GM12874 (cell line): ENCODE data around the gene SORCS1.

Experiments used
- TF ChIP-seq, protein P1 (sequence below): IDR thresholded peaks from 2 replicates; pipeline ENCODE4 v1.5.1; 2011; ENCODE audit warnings: low read depth, mild to moderate bottlenecking, control low read depth, low read length, moderate library complexity; ENCODE audit not compliant: insufficient read depth

SORCS1 gene

GRCh38 chr10:107051769-107052168 is 112.7 kb downstream of the SORCS1 start:
- TF ChIP-seq, protein P1, sequence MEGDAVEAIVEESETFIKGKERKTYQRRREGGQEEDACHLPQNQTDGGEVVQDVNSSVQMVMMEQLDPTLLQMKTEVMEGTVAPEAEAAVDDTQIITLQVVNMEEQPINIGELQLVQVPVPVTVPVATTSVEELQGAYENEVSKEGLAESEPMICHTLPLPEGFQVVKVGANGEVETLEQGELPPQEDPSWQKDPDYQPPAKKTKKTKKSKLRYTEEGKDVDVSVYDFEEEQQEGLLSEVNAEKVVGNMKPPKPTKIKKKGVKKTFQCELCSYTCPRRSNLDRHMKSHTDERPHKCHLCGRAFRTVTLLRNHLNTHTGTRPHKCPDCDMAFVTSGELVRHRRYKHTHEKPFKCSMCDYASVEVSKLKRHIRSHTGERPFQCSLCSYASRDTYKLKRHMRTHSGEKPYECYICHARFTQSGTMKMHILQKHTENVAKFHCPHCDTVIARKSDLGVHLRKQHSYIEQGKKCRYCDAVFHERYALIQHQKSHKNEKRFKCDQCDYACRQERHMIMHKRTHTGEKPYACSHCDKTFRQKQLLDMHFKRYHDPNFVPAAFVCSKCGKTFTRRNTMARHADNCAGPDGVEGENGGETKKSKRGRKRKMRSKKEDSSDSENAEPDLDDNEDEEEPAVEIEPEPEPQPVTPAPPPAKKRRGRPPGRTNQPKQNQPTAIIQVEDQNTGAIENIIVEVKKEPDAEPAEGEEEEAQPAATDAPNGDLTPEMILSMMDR, result no peak

DNA sequence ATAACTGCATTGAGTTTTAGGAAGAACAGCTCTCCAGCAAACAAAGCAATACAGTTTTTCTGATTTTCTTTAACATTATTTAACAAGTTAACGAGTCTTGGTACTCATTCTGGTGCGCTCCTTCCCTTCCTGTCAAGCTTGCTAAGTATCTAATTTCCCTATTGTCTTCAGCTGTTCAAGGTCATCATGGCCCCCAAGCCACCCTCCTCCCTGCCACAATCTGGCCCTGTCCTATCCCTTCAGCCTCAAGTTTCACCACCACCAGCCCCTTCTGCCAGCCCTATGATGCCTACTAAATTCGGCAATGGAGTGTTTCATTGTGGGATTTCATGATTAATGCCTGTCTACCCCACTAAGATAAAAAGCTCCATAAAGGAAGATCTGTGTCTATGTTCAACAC is 121.0 kb downstream of the SORCS1 start:
- TF ChIP-seq, protein P1, result no peak

DNA sequence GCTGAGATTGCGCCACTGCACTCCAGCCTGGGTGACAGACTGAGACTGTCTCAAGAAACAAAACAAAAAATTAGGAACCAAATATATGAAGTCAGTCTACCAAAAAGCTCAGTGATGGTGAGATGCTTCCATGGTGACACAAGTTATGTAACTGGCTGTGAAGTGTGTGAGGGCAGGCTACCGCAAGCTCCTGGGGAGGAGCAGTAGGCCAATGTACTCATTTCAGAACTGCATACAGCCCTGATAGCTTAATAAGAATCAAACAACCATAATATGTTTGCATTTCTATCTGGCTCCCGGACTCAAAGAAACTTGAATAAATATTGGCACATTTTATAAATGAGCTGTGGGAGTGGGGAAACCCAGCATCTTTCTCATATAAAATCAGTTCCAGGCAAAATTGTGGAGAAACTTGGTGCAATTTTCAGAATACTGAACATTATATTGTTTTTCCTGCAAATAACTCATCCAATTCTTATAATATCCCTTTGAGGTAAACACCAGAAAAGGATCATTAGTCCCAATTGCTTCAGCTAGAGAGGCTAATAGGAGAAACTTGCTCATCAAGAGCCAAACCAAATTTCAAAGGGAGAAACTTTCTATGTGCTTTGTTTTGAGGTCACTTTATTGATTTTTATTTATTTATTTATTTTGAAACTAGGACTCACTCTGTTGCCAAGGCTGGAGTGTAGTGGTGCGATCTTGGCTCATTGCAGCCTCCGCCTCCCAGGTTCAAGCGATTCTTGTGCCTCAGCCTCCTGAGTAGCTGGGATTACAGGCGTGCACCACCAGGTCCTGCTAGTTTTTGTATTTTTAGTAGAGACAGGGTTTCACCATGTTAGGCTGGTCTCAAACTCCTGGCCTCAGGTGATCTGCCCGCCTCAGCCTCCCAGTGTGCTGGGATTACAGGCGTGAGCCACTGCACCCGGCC is 127.0 kb downstream of the SORCS1 start:
- TF ChIP-seq, protein P1, result no peak

GRCh38 chr10:107033799-107034422 is 130.6 kb downstream of the SORCS1 start:
- TF ChIP-seq, protein P1, result no peak

GRCh38 chr10:107032700-107033401 is 131.7 kb downstream of the SORCS1 start:
- TF ChIP-seq, protein P1, result no peak

DNA sequence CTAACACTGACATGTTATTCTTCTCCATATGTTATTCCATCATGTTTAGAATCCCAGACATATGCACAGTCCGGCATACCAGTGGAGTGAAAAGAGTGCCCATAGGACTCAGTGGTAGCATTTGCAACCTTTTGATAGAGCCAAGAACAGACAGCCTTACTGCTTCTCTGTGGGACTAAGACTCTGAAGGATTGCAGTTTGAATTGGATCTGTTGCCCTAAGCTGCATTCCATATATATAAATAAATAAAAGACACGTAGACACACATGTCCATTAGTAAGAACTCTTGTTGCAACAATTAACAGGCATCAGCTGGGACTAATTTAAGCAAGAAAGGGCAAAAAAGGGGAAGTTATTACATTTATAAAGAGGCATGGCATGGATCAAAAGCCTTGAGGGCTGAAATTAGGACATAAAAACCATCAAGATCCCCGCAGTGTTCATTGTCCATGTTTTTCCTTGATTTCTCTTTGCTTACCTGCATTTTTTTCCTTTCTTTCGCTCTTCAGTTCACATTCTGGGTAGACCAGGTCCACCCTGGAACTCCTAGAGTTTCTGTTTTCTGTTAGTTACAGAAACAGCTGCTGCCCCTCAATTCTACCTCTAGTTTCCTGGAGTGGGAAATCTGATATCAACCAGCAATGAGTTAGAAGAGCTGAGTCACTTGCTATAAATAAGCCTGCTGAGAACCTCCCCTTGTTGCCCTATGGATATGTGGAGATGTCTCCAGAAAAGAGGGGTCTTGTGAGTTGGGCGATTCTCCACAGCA is 132.4 kb downstream of the SORCS1 start:
- TF ChIP-seq, protein P1, result no peak
